K562 treated with DMSO at 1 percent for 12 hours (cell line): ENCODE results near the gene GTF3C5. TPM values are rescaled to one million over a fixed set of nuclear protein-coding genes. Genes with fewer than 3 reads are reported as not detected.

ENCODE experiments used
- total RNA-seq: library from RNA; unstranded; fragments of 300-600 nt; gene quantifications from 2 replicates; pipeline ENCODE4 v1.2.3, GENCODE V29; 2022; ENCODE audit not compliant: insufficient read depth

The GTF3C5 gene, protein sequence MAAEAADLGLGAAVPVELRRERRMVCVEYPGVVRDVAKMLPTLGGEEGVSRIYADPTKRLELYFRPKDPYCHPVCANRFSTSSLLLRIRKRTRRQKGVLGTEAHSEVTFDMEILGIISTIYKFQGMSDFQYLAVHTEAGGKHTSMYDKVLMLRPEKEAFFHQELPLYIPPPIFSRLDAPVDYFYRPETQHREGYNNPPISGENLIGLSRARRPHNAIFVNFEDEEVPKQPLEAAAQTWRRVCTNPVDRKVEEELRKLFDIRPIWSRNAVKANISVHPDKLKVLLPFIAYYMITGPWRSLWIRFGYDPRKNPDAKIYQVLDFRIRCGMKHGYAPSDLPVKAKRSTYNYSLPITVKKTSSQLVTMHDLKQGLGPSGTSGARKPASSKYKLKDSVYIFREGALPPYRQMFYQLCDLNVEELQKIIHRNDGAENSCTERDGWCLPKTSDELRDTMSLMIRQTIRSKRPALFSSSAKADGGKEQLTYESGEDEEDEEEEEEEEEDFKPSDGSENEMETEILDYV
- 83.7 and 101 TPM in 2 replicates for total RNA-seq

DNA sequence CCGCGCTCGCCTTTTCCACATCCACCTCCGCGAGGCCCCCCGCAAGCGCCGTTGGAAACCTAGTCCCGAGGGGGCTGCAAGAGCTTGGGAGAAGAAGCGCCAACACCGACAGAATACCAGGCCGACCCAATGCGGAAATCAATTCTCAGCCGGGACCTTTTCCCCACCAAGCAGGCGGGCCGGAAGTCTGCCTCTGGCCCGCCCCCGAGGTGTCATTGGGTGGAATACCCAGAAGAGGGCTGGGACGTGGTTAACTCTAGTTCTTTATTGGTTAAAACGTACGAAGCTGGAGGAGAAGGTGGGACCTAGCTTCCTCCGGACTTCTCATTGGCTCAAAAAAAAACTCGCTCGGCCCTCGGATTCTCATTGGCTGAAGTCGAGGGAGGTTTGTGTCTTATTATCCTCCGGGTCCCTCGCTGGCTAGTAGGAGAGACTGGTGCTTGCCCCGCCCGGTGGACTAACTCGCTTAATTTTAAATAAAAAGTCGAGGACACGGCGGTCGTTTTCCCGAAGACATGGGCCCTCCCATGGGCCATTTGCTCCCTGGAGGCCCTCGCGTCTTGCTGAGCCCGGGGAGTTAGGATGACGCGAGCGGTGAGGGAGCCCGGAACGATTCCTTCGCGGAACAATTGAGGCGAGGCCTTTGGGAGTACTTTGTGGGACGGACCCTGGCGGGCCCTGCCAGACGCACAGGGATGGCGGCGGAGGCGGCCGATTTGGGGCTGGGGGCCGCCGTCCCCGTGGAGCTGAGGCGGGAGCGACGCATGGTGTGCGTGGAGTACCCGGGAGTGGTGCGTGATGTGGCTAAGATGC lies at the start of gene GTF3C5:
TSS of gene GTF3C5 (plus strand) at position 681 of the 813 bp plus-strand sequence. CDS start at position 696, 15 bp downstream.

DNA sequence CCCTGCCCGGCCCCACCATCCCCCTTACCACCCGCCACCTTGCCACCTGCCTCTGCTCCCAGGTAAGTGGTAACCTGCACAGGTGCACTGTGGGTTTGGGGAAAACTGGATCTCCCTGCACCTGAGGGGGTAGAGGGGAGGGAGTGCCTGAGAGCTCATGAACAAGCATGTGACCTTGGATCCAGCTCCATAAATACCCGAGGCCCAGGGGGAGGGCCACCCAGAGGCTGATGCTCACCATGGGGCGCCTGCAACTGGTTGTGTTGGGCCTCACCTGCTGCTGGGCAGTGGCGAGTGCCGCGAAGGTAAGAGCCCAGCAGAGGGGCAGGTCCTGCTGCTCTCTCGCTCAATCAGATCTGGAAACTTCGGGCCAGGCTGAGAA lies 31.0 kb downstream of the GTF3C5 start, which contains the start of gene CEL:
TSS of gene CEL (plus strand) at position 218 of the 382 bp plus-strand sequence. CDS start at position 240, 22 bp downstream.

Other genes starting within 250 kb of the GTF3C5 start
- gene AK8, start 152.7 kb upstream of the GTF3C5 start, total RNA-seq: 3.3 TPM in 1 of 2 replicates, not detected in the other
- gene SPACA9, start 152.1 kb upstream of the GTF3C5 start, total RNA-seq: 0.53 and 1.7 TPM in 2 replicates
- 6.6 and 23.9 TPM in 2 replicates for gene TSC1, start 86.4 kb upstream of the GTF3C5 start, total RNA-seq
- 52.8 and 56.5 TPM in 2 replicates for gene GFI1B, start 52.3 kb upstream of the GTF3C5 start, total RNA-seq
- 0.91 and 1.7 TPM in 2 replicates for gene CEL, start 31.0 kb downstream of the GTF3C5 start, total RNA-seq
- gene RALGDS, start 90.2 kb downstream of the GTF3C5 start, total RNA-seq: 30.9 and 43.2 TPM in 2 replicates
- 11.1 and 16.4 TPM in 2 replicates for gene GBGT1, start 132.9 kb downstream of the GTF3C5 start, total RNA-seq
- not detected in 2 replicates for gene OBP2B, start 178.3 kb downstream of the GTF3C5 start, total RNA-seq
- gene ABO, start 244.2 kb downstream of the GTF3C5 start, total RNA-seq: 2.8 and 9.1 TPM in 2 replicates